HG03045 (cell line): Measurements from ENCODE around the gene ATF6B.
"Not testable (repeated sequence)": the region's sequence is repeated elsewhere in the genome, so short reads cannot be mapped to it uniquely, and the experiment has no call there.

Experiments
- ATAC-seq: cut with Tn5 transposase; IDR thresholded peaks from one replicate; pipeline ENCODE4 v1.9.1; 2021; ENCODE audit warnings: mild to moderate bottlenecking, moderate library complexity; ENCODE audit not compliant: unreplicated experiment

ATF6B gene

DNA sequence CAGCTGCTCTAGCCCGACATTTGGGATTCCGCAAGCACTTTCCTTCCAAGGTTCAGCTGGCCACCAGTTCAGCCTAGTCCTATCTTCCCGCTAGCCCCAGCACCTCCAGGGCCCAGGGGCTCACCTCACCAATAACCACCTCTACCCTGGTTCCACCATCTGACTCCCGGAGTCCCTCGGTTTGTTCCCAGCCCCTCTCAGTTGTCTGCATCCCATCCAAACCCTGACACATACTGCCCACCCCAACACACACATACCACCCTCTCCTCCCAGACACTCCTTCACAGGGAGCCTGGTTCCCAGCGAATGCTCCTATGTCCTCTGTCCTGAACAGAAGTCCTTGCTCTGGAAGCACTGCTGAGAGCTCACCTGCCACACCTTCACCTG, 19.3 kb downstream of the ATF6B start:
- no peak for ATAC-seq

DNA sequence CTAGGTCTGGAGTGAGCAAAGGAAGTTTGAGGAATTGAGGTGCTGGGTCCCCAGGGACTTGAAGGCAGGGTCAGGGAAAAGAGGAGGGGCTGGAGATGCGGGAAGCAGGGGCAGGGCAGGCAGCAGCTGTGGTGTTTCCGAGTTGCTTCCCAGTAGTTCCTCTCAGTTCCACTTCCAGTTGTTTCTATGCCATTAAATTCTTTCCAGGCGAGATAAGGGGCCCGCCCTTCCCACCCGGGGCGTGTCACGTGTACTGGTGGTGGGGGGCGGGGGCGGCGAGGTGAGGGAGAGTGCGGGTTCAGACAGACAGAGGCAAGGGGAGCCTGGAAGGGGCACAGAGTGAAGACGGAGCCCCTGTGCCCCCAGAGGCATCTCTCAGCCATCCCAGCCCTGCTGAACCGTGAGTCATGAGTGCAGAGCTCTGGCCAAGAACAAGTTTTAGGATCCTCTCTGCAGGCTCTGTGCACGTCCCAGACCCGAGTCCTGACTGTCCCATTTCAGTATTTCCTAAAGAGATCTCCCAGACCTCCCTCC, 19.9 kb downstream of the ATF6B start:
- no peak for ATAC-seq

DNA sequence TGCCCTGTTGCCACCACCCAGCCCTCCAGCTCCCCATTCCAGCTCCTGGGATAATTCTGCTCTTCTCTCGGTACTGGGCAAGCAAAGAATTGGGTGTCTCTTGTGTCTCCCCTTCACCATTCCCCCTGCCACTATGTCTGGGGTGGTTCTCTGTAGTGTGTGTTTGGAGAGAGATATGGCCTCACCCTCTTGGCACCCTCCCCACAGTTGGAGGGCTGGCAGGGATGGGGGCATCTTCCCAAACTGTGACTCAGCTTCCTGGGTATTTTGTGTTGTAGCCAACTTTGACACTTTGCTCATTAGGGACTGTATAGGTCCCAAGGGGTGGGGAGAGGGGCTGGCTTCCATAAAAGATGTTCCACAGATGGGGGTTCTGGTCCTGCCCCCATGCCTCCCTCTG, 20.6 kb downstream of the ATF6B start:
- no peak for ATAC-seq

DNA sequence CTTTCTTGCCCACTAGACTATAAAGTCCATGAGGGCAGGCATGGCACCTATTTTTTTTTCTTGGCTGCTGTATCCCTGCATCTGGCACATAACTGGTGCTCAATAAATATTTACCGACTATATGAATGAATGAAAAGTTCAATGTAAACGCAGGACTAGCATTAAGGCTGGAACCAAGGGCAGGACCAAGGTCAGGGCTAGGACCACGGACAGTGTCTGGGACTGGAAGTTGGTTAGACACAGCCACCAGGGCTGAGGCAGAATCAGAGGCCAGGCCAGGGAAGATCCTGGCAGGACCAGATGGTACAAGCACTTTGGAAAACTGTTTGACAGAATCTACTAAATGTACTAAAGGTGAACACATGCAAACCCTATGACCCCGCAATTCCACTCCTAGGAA, 22.6 kb downstream of the ATF6B start:
- ATAC-seq: no peak

DNA sequence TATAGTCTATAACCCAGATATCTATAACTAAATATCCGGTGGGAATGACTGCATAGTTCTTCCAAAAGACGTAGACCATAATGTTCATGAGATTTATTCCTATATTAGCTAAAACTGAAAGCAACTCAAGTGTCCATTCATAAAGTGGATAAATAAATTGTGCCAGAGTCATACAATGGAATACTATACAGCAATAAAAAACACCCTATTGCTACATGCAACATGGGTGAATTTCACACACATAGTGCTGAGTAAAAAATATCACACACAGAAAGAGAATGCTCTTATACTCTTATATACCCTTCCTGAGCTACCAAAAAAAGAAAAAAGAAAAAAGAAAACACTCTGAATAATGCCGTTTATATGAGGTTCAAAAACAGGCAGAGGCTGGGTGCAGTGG, 25.8 kb downstream of the ATF6B start:
- no peak for ATAC-seq

DNA sequence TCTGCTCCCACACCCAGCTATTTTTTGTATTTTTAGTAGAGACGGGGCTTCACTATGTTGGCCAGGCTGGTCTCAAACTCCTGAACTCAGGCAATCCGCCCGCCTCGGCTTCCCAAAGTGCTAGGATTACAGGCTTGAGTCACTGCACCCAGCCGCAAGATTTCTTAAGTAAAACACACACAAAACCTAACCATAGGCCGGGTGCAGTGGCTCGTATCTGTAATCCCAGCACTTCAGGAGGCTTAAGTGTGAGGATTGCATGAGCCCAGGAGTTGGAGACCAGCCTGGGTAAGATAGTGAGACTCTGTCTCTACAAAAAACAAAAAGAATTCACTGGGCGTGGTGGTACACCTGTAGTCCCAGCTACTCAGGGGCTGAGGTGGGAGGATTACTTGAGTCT, 27.8 kb downstream of the ATF6B start:
- ATAC-seq: not testable (repeated sequence)

DNA sequence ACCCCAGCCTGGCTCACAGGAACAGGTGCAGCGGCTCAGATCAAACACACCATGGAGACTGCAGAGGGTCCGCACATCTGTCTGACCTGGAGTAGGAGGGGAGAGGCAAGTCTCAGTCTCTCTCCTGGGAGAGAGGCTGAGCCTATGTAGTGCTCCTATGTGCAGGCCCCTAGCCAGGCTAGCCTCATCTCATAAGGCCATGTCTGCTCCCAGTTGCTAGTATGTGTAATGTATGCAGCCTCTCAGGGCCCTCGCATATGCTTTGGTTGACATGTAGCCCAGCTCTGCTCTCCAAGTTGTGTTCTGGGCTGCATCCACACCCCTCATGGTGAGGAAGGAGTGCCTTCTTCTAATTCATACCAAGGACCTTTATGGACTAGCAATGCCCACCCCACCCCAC, 30.7 kb downstream of the ATF6B start:
- no peak for ATAC-seq

DNA sequence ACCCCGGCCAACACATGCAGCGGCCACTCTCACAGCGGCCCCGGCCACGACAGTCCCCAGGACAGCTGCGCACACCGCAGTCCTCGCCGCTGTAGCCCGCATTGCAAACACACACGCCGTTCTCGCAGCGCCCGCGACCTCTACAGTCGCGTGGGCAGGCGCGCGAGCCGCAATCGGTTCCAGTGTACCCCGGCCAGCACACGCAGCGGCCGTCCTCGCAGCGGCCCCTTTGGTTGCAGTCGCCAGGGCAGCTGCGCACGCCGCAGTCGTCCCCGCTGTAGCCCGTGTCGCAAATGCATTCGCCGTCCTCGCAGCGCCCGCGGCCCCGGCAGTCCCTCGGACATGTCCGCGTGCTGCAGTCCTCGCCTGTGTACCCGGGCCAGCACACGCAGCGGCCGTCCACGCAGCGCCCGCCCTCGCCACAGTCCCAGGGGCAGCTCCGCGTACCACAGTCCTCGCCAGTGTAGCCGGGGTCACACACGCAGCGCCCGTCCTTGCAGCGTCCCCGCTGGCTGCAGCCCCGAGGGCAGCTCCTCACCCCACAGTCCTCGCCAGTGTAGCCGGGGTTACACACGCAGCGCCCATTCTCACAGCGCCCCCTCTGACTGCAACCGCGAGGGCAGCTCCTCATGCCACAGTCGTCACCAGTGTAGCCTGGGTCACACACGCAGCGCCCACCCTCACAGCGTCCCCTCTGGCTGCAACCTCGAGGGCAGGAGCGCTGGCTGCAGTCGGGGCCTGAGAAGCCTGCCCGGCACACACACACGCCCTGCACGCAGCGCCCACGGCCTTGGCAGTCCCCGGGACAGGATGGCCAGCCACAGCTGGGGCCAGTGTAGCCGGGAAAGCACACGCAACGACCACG, 31.4 kb downstream of the ATF6B start:
- no peak for ATAC-seq

DNA sequence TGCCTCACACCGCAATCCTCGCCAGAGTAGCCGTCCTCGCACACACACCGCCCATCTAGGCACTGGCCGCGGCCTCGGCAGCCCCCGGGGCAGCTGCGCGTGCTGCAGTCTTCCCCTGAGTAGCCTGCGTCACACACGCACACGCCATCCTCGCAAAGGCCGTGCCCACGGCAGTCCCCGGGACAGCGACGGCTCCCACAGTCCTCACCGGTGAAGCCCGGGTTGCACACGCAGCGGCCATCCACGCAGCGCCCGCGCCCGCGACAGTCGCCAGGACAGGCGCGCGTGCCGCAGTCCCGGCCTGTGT, 32.0 kb downstream of the ATF6B start:
- ATAC-seq: no peak

DNA sequence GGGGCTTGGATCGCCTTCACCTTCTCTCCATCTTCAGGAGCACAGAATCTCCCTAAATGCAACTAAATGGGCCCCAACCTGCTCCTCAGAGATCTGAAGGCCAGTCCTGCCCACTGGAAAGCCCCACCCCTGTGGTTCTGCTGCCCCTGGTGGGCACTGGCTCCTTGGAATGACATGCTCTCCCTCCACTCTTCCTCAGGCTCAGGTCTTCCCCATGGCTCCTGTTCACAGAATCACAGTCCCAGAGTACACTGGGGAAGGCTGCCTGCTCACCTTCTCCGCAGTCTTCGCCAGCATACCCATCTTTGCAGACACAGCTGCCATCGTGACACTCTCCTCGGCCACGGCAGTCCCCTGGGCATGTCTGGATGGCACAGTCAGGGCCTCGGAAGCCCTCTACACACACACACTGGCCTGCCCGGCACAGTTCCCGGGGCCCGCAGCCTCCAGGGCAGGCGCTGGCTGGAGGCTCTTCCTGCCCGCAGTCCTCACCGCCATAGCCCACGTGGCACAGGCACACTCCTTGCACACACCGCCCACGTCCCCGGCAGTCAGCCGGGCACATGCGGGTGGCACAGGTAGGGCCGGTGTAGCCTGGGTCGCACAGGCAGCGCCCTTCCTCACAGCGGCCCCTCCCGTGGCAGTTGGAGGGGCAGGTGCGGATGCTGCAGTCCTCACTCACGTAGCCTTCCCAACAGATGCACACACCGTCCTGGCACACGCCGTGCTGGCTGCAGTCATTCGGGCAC, 32.5 kb downstream of the ATF6B start:
- no peak for ATAC-seq

DNA sequence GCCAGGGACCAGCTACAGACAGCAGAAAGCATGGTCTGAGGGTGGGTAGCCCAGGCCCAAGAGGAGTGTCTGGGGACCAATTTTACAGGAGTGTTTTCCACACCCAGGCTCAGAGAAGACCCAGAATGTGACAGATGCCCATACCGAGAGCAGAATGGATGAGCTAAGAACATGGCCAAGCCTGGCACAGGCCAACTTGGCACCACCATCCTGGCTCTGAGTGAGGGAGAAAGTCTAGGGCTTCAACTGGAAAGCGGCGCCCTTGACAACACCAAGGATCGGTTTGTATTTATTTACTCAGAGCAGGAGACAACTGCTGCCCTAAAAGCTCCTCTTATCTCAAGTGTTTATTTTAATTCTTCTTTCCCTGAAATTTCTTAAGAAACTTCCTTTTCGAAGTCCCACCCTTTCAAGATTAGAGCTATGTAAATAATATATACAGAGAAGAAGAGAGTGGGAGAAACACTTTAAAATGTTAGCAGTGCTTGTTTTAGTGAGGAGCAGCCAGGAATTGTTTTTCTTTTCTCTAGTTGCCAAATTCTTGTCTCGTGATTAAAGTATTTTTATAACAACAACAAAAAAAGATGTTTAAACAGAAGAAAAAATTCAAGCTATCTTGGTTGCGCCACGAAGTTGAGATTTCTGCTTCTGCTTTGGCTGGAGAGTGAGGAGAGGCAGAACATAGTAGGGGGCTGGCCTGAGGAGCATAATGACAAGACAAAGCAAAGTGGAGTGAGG, 35.1 kb downstream of the ATF6B start:
- no peak for ATAC-seq

DNA sequence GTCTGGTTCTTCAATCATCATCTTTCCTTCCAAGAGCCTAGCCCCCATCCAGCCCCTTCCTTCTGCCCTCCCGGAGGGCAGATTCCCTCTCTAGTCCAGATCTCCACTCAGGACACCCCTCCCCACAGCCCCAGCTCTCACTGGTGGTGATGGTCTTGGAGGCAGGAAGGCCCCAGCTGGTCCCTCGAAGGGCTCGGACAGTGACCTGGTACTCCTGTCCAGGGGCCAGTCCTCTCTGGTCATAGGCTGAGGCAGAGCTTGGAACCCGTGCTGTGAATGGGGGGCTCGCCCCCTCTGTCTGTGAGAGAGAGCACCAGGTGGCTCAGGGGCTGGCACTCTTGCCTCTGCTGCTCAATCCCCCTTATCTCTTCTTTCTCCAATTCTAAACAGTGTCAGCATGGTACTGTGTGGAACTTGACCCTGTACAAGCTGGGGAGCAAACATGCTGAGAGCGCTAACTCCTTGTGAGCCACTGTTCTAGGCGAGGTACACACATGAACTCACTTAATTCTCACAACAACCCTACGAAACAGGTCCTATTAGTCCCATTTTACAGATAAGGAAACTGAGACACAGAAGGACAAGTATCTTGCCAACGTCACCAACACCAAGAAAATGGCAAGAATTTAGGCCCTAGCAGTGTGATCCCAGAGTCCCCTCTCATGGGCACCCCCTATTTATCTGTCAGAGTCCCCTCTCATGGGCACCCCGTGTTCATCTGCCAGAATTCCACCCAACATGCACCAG, 38.8 kb downstream of the ATF6B start:
- ATAC-seq: no peak

DNA sequence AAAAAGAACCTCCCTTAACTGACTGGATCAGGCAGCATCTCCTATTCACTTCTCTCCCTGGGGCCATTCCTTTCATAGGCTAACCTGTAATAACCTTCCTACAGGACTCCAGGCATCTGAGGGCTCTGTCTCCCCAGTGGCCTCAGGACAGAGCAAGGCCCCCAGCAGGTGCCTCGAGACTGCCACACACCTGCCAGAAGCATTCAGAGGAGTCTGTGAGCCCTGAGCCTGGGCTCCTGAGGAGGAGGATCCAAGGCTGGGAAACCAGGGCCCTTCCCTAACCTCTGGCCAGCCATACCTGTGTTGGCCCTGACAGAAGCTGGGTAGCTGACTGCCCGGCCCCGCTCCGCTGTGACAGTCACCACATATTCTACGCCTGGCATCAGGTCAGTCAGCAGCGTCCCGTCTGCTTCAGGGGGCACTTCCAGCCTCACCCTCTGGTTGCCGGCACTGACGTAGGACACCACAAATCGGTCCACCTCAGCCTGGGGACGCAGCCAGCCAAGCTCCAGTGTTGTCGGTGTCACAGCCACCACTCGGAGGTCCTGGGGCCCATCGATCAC, 39.5 kb downstream of the ATF6B start:
- no peak for ATAC-seq

DNA sequence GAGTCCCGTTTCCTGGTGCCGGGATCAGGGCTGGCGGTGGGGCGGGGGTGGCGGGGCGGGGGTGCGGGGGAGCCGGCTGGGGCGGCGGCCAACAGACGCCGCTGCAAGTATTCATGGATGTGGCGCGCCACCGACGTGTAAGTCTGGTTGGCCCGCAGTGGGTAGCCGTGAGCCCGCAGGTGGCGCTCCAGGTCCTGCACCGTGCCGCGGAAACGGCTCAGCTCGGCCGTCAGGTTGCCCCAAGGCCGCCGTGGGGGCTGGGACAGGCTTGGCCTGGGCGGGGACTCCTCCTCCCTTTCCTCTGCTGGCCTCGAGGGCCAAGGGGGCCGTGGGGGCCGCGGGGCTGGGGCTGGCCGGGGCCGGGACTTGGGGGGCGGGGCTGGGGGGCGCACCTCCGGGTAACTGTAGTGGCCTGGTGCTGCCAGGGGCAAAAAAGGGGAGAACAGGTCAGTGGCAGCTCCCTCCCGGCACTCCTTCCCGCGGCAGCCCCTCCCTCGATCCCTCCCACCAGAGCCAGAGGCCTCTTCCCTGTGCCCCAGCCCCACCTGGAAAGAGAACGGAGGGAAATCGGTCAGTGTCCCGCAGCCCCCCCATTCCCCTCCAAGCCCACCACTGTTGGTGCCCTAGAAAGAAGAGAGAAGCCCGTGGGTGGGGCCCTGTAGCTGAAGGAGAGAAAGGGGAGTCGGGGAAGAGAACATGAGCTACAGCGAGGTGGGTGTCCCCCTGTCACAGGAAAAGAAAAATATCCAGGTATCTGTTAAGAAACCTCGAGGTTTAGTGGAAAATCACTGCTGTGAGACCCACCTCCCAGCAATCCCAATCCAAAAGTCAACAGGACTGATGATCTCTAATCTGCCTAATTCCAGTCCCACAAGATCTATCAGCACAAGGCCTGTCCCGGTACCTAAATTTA, 40.2 kb downstream of the ATF6B start:
- ATAC-seq: no peak

DNA sequence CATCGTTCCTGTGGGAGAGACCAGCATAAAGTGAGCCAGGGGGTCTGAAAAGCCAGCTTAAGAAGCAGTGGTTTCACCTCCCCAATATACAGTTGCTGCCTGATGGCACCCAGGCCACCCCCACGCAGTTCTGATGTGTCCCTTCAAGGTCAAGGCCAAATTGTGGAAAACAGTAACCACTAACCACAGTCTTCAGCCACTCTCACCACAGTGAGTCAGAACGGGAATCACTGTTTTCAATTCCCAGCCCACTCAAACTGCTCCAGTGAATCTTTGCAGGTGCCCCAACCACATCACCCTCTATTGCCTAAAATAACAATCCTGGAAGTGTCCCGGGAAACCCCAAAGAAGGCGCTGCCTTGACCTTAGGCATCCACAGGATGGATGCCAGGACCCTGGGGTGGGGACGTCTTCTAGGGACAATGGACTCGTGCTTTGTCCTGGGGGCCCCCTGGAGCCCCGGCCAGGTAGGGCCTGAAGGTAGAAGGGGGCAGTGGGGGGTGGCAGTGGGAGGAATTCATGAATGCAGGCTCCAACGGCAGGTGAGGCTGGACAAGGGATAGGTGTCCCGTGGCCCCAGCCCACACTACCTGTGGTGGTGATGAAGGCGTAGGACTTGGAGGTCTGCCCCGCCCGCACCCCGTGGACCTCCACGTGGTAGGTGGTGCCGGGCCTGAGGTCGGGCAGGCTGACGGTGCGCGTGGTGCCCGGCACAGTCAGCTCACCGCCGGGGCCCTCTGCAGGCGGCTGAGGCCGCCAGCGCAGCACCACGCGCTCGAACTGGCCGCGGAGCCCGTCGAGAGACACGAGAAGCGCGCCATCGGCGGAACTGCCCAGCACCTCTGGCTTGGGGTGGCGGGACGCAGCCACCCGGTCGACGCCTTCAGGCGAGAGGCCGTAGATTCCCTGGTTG, 41.1 kb downstream of the ATF6B start:
- no peak for ATAC-seq

DNA sequence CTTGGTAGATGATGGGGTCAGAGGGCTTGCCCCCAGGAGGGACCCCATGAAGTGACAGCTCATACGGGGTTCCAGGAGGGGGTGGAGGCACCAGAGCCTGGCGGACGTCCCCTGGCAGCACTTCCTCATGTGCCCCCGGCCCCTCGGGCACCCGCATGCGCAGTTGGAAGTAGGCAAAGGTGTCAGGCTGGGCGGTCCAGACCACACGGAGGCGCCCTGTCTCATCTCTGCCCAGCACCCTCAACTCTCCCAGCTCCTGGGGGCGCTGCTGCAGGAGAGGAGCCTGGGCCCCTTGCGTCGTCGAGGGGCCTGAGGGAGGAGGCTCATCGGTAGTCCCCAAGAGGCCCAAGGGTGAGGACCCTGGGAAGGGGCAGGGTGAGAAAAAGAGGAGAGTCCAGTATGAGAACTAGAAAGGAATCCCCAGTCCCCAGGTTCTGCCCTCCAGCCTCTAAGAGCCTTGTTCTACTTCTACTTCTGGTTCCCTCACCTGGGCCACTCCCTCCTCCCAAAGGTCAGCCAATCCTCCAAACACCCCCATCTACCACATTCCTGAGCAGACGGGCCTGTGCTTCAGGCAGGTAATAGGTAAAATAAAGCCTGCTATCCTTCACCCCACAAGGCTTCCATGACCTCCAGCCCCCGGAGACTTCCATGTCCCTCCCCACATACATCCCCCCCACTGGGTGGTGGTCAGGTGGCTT, 42.1 kb downstream of the ATF6B start:
- no peak for ATAC-seq

DNA sequence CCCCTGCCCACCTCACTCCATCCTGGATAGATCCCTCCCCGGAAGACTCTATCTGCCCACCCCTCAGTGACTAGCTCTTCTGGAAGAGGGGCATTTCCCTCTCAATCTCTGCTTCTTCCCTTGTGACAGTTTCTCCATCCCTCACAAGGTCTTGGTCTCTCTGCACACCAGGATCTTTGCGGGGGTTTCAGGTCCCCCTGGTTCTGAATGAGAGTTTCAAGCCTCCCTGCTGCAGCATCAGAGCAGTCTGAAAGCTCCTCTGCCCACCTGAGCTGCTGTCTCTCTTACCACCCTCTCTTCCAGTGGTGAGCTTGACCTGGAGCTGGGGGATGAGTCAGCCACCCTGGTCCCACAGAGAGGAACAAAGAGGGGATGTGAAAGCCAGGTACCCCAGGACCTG, 43.3 kb downstream of the ATF6B start:
- ATAC-seq: no peak
